ENCODE measurements around the gene RSBN1L. TPM values are rescaled to one million over a fixed set of nuclear protein-coding genes. Genes with fewer than 3 reads are reported as not detected.

The RSBN1L gene
- total and polyA plus RNA-seq, 2 of the 8 experiments (the other 6 are each of a cell fraction or from before 2014, with no cell fraction given) = 4.1 to 22.1 TPM

- Histone ChIP-seq H3K4me3 (ENCODE audit: extremely low read depth in 1 of 4, insufficient read depth in 2 of 4, low read depth in 3 of 4, low read length in 4 of 4) (no peak overlapping the region), H3K27me3 (replicated peaks in 1 of 4; ENCODE audit: control insufficient read depth in 3 of 4, extremely low read depth in 1 of 4, insufficient read depth in 3 of 4, low read length in 3 of 4) (no peaks in the 10 kb centered on the region), H4K8ac (ENCODE audit: extremely low read depth, insufficient read depth, low read length) (no peak overlapping the region), H4K91ac (replicated peaks; ENCODE audit: insufficient read length, low read length) (no peak overlapping the region), H2AFZ (ENCODE audit: low read length) (no peak overlapping the region), H3K18ac (ENCODE audit: extremely low read depth, low read length) (no peak overlapping the region), H3K23ac (ENCODE audit: insufficient read length) (no peak overlapping the region), H2BK120ac (replicated peaks; ENCODE audit: low read depth, low read length) (no peak overlapping the region), H3K23me2 (ENCODE audit: low read depth, low read length) (no peaks in the 10 kb centered on the region), H3K9me3 (ENCODE audit: insufficient read depth in 2 of 2, low read depth in 1 of 2, low read length in 1 of 2) (no peaks in the 10 kb centered on the region), H3K14ac (ENCODE audit: insufficient read length) (no peak overlapping the region), H3K79me2 (ENCODE audit: control insufficient read depth in 1 of 2, insufficient read depth in 2 of 2, low read length in 2 of 2) (no peaks in the 10 kb centered on the region), H3K4me1 (replicated peaks in 1 of 4; ENCODE audit: control insufficient read depth in 3 of 4, insufficient read depth in 4 of 4, low read length in 3 of 4) (no peaks in the 10 kb centered on the region), H2AK5ac (ENCODE audit: low read depth, low read length) (no peak overlapping the region), H4K20me1 (replicated peaks in 1 of 2; ENCODE audit: control insufficient read depth in 1 of 2, insufficient read depth in 2 of 2, low read length in 2 of 2) (peaks cover 0 to 2% of the 10 kb centered on the region in 2 experiments), H3K4ac (replicated peaks; ENCODE audit: insufficient read length, low read depth, low read length) (no peak overlapping the region), H3K36me3 (ENCODE audit: control insufficient read depth in 2 of 4, insufficient read depth in 4 of 4, low read length in 3 of 4) (peaks cover 0 to 13% (median 2%) of the 10 kb centered on the region in 4 experiments; a peak in 3 of 8 replicates), H2BK15ac (ENCODE audit: low read length) (no peak overlapping the region), H3K9ac (replicated peaks in 1 of 4; ENCODE audit: extremely low read depth in 1 of 4, low read depth in 3 of 4, low read length in 3 of 4) (no peak overlapping the region), H2BK20ac (ENCODE audit: low read length) (no peak overlapping the region), H3K27ac (ENCODE audit: low read depth, low read length) (no peak overlapping the region), H3K79me1 (ENCODE audit: low read depth, low read length) (no peaks in the 10 kb centered on the region), H2BK5ac (ENCODE audit: low read depth, low read length) (no peak overlapping the region), H4K5ac (ENCODE audit: insufficient read length, low read depth, low read length) (no peak overlapping the region), H3K4me2 (ENCODE audit: insufficient read depth in 1 of 2, low read depth in 2 of 2, low read length in 2 of 2) (no peak overlapping the region), H3K56ac (replicated peaks; ENCODE audit: insufficient read length, low read depth, low read length) (no peak overlapping the region), H2BK12ac (ENCODE audit: low read depth, low read length) (no peak overlapping the region)
- CTCF ChIA-PET (ENCODE audit: partially characterized antibody) = no interaction called here
- POLR2A ChIA-PET (ENCODE audit: partially characterized antibody) = no interaction called here
- no peak for DNase-seq (ENCODE audit: low read depth in 1 of 2, low spot score in 2 of 2)
- no peak for FAIRE-seq
- TF ChIP-seq CBX8 (IDR thresholded peaks at IDR 0.05; ENCODE audit: borderline replicate concordance, low read depth, low read length) = no peak
- TF ChIP-seq YY1 (IDR thresholded peaks at IDR 0.05; ENCODE audit: low read depth, low read length) = no peak
- no peak for TF ChIP-seq MAFK (IDR thresholded peaks at IDR 0.05; ENCODE audit: low read depth, low read length)
- no peak for TF ChIP-seq POLR2A (IDR thresholded peaks at IDR 0.05; ENCODE audit: control extremely low read depth in 1 of 2, low read depth in 2 of 2, low read length in 2 of 2)
Measured at GRCh38 chr7:77771901-77772300, 75.6 kb downstream of the RSBN1L start.

Measured in H1 (cell line).